ENCODE results near the gene PTPRU. TPM values are rescaled to one million over a fixed set of nuclear protein-coding genes. Genes with fewer than 3 reads are reported as not detected.

PTPRU gene
- total RNA-seq, 6 donors from 2014 or later, result 44.5 to 87.2 (median 70.1) TPM

- Histone ChIP-seq H3K27ac (no peak overlapping the region), H3K36me3 (peaks cover 0 to 48% (median 15%) of the 10 kb centered on the region in 4 donors), H3K9me3 (no peaks in the 10 kb centered on the region), H3K4me3 (no peak overlapping the region), H3K27me3 (no peaks in the 10 kb centered on the region), H3K4me1 (no peaks in the 10 kb centered on the region)
- DNase-seq (no peak), ATAC-seq (ENCODE audit: low FRiP score in 2 of 2) (no peak)
- WGBS, 2 donors, result 88 to 93% methylated on average over 4 of the region's 4 CpGs
- TF ChIP-seq CTCF (IDR thresholded peaks at IDR 0.05) (no peak), POLR2A (IDR thresholded peaks at IDR 0.05) (no peak)
Observed at GRCh38 chr1:29315876-29316275, 79.6 kb downstream of the PTPRU start.

- peaks cover 0 to 45% (median 10%) of the 10 kb centered on the region in 4 donors for H3K36me3 ChIP-seq
- no peak overlapping the region for H3K4me3 ChIP-seq
- H3K27ac ChIP-seq, result no peak overlapping the region
- WGBS, 2 donors, result 93 to 94% methylated on average over 16 to 30 of the region's 30 CpGs
- no peaks in the 10 kb centered on the region for H3K9me3 ChIP-seq
- H3K4me1 ChIP-seq, result no peaks in the 10 kb centered on the region
- H3K27me3 ChIP-seq, result no peaks in the 10 kb centered on the region
- DNase-seq (peak in 1 of 2 donors; percentile 77), ATAC-seq (ENCODE audit: low FRiP score in 2 of 2) (no peak)
- TF ChIP-seq CTCF (IDR thresholded peaks at IDR 0.05) (no peak), POLR2AphosphoS5 (IDR thresholded peaks at IDR 0.05) (no peak), EP300 (IDR thresholded peaks at IDR 0.05) (no peak), POLR2A (IDR thresholded peaks at IDR 0.05) (no peak)
Observed at GRCh38 chr1:29317063-29317915, 81.0 kb downstream of the PTPRU start.

GRCh38 chr1:29317916-29318530 is 81.7 kb downstream of the PTPRU start:
- Histone ChIP-seq H3K9me3 (no peaks in the 10 kb centered on the region), H3K4me3 (no peak overlapping the region), H3K27me3 (no peaks in the 10 kb centered on the region), H3K27ac (no peak overlapping the region), H3K36me3 (peaks cover 0 to 41% (median 8%) of the 10 kb centered on the region in 4 donors), H3K4me1 (no peaks in the 10 kb centered on the region)
- TF ChIP-seq EP300 (IDR thresholded peaks at IDR 0.05) (no peak), CTCF (IDR thresholded peaks at IDR 0.05) (no peak), POLR2A (IDR thresholded peaks at IDR 0.05) (no peak), POLR2AphosphoS5 (IDR thresholded peaks at IDR 0.05) (no peak)
- 73 to 94% methylated on average over 2 to 5 of the region's 5 CpGs for WGBS, 2 donors
- ATAC-seq (ENCODE audit: low FRiP score in 2 of 2) (no peak), DNase-seq (no peak)

- no peaks in the 10 kb centered on the region for H3K4me1 ChIP-seq
- TF ChIP-seq POLR2A (IDR thresholded peaks at IDR 0.05) (no peak), EP300 (IDR thresholded peaks at IDR 0.05) (no peak), POLR2AphosphoS5 (IDR thresholded peaks at IDR 0.05) (no peak), CTCF (IDR thresholded peaks at IDR 0.05) (no peak)
- peaks cover 0 to 40% (median 8%) of the 10 kb centered on the region in 4 donors for H3K36me3 ChIP-seq
- DNase-seq (no peak), ATAC-seq (ENCODE audit: low FRiP score in 2 of 2) (no peak)
- no peaks in the 10 kb centered on the region for H3K9me3 ChIP-seq
- no peaks in the 10 kb centered on the region for H3K27me3 ChIP-seq
- no peak overlapping the region for H3K4me3 ChIP-seq
- no peak overlapping the region for H3K27ac ChIP-seq
- 85 to 91% methylated on average over 9 to 10 of the region's 10 CpGs for WGBS, 2 donors
Observed at GRCh38 chr1:29318724-29319123, 82.4 kb downstream of the PTPRU start.

All from upper lobe of left lung (tissue), 6 donors.